NCI-H345 (cell line): Measurements from ENCODE around the gene ADNP.

ENCODE experiments used
- DNase-seq: peaks from one replicate; lab custom pipeline; 2025; lab: John Stamatoyannopoulos, UW

The ADNP gene

GRCh38 chr20:50848846-50849673, 82.2 kb downstream of the ADNP start:
- no peak for DNase-seq

- no peak for DNase-seq
These were observed 82.9 kb downstream of the ADNP start for GRCh38 chr20:50848341-50848808.

DNA sequence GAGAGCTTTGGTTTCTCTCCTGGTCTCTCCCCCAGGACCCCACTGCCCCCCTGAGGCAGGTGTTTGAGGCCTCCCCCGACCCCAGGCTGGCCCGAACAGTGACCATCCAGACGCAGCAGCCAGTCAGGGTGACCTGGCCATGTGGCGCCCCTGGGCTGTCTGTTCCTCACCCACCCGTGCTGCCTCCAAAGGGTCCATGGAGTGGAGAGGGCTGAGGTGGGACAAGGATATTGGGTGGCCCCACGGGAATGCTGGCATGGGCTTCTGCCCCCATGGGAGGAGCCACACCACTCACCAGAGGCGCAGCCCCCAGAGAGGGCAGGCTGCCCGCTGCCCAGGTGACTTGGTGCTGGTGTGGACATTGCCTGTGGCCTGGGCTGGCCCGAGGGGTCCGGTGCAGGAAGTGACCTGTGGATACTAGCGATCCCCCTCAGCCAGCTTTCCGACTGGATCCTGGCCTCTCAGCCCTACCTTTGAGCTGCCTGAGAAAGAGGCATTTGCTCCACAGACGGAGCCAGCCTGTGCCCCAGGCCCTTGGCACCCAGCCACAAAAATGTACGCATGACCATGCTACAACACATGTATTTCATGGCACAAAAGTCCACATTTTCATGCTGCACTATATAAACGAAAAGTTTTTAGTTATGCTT, 85.5 kb downstream of the ADNP start:
- DNase-seq: no peak

- DNase-seq: no peak
These were observed 86.7 kb downstream of the ADNP start for GRCh38 chr20:50844430-50845100.

- DNase-seq: no peak
These were observed 87.6 kb downstream of the ADNP start for GRCh38 chr20:50843331-50844276.

DNA sequence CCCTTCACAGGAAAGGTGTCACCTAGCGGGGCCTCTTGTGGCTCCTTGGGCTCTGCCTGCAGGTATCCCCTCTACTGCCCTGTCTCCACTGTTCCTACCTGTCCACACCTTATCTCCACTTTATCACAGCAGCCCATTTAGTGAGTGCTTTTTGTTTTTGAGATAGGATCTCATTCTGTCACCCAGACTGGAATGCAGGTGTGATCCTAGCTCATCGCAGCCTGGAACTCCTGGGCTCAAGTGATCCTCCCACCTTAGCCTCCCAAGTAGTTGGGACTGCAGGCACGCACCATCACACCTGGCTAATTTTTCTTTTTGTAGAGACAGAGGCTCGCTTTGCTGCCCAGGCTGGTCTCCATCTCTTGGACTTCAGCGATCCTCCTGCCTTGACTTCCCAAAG, 88.4 kb downstream of the ADNP start:
- DNase-seq: no peak
